AG09319 (cell line): ENCODE results near the gene MRPL55.
A peak's percentile ranks its signal among the peaks of the same experiment; 100 is the strongest.

ENCODE experiments used
- DNase-seq: peaks from one replicate; pipeline ENCODE4 v3.0.0-alpha.2; 2010; ENCODE audit warnings: low read depth; ENCODE audit errors: extremely low read depth
- TF ChIP-seq, protein P1 (sequence below): IDR thresholded peaks from 2 replicates; pipeline ENCODE4 v1.5.1; 2011; ENCODE audit warnings: low read depth, mild to moderate bottlenecking, inconsistent platforms, low read length, moderate library complexity

The MRPL55 gene

DNA sequence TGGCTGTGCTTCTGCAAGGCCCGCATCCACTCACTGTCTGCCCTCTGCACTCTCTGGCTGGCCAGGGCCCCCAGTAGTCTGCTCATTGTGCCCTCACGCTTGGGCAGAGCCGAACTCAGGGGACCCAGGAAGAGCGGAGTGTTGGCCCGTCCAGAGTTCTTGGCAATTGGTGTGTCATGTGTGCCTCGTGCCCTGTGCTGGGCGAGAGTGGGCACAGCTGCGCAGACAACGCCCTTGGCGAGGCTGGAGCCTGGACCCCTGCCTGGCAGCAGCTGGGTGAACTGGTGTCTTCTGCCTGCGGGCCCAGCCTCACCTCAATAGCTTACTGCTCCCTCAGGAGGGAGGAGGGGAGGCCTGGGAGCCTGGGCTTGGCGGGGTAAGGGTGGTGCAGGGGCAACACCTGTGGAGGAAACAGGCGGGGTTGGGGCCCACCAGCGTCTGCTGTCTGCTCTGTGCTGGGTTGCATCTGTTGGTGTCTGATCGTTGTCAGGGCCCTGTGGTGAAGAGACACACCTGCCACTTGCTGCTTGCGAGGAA lies 33.1 kb upstream of the MRPL55 start:
- TF ChIP-seq, protein P1, sequence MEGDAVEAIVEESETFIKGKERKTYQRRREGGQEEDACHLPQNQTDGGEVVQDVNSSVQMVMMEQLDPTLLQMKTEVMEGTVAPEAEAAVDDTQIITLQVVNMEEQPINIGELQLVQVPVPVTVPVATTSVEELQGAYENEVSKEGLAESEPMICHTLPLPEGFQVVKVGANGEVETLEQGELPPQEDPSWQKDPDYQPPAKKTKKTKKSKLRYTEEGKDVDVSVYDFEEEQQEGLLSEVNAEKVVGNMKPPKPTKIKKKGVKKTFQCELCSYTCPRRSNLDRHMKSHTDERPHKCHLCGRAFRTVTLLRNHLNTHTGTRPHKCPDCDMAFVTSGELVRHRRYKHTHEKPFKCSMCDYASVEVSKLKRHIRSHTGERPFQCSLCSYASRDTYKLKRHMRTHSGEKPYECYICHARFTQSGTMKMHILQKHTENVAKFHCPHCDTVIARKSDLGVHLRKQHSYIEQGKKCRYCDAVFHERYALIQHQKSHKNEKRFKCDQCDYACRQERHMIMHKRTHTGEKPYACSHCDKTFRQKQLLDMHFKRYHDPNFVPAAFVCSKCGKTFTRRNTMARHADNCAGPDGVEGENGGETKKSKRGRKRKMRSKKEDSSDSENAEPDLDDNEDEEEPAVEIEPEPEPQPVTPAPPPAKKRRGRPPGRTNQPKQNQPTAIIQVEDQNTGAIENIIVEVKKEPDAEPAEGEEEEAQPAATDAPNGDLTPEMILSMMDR = no peak
- no peak for DNase-seq

DNA sequence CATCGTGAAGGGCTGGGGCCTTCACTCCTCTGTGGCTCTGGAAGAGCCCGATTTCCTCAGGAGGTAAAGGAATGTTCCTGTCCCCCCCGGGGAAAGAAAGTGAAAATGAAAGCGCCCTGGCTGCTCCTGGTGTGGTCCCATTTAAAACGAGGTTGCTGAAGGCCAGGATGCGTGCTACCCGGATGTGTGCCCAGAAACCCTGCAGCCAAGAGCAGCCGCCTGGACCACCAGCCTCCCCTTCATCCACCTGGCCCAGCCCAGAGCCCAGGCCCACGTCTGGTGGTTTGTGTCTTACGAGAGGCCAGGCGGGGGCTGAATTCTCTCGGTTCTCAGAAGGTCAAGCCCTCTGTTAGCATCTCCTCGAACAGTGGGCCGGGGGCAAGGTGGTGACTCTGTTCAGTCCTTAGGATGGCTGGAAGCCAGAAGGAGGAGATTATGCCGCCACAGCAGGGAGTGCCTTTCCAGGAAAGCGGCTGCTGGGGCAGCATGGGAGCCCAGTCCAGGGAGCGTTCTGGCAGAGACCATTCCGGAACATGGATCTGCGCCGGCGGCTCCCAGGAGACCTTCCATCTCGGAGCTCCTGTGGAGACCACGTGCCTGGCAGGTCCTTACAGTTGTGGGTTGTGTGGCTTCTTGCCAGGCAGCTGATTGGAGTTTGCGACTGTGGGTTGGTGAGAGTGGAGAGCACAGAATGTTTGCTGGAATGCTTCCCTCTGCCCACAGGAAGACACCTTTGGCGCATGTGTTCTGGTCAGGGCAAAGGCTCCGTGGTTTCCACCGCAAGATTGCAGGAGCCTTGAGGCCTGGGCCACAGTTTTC lies 32.3 kb upstream of the MRPL55 start:
- DNase-seq = no peak
- TF ChIP-seq, protein P1 = no peak

DNA sequence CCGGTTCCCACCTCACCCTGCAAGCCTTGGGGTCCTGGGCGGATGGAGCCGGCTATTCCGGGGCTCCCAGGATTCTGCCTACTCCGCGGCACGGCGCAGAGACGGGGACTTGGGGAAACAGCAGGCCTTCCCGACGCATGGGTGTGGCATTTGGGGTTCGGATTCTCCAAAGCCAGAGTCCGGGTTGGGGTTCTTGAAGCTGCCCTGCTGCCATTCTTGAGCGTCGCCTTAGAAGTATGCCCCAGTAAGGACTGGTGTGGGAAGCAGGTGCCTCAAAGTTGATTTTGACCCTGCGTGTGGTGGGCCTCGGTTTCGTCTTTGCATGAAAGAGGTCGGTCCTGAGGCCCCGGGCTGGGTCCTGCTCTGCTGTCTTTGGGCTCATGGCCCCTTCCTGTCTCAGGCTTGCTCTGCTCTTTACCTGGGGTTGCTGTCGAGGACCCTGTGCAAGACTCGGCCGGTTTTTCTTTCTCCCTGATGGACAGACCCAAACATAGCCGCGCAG lies 31.7 kb upstream of the MRPL55 start:
- TF ChIP-seq, protein P1 = no peak
- no peak for DNase-seq

DNA sequence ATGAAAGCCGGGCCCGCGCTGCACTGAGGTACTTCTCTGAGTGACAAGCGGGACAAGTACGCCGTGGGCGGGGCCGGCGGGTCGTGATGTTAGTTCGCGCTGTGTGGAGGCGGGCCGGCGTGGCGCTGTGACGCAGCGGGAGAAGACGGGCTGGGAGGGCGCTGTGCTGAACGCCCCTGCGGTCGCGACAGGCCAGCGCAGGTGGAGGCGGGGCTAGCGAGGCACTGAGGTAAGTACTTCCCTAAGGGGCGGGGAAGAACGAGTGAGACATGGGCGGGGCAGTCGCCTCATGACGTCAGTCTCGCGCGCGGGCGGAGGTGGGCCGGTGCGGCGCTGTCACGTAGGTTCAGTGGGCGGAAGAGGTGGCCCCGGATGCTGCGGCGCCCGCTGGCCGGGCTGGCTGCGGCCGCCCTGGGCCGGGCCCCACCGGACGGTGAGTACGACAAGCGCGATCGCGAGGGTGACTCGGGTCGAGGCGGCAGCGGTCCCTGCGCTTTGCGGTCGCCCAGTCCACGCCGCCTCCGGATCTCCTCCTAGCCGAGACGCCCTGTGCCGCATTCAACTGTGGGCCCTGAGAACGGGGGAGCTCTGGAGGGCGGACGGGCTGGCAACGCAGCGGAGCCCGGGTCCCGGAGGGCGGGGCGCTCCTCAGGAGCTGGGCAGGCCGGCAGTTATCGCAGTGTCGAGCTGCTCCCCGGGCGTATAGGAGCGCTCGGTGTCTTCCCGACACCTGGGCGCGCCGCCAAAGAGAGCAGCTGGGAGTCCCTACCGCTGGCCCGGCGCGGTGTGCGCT lies 31.0 kb upstream of the MRPL55 start, which contains the start of gene GUK1:
Gene GUK1, plus strand, starts transcription at position 349 of the 793 bp plus-strand sequence. Its CDS starts 24 bp downstream, at position 373.
- TF ChIP-seq, protein P1 = no peak; the same call in 1 of the 2 replicates
- DNase-seq = peak; percentile 98

DNA sequence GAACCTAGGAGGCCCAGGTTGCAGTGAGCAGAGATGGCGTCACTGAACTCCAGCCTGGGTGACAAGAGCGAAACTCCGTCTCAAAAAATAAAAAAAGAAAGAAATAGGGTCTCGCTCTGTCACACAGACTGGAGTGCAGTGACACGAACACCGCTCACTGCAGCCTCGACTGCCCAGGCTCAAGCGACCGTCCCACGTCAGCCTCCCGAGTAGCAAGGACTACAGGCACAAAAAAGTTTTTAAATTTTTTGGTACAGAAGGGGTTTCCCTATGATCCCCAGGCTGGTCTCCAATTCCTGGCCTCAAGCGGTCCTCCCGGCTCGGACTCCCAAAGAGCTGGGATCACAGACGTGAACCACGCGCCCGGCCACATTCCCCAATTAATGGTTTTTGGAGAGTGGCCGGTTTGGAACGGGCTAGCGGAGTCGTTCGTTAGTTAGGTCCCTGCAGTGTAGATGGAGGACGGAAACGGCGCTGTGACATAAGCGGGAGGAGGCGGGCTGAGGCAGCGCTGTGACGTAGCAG lies 30.4 kb upstream of the MRPL55 start:
- no peak for DNase-seq
- TF ChIP-seq, protein P1 = no peak

DNA sequence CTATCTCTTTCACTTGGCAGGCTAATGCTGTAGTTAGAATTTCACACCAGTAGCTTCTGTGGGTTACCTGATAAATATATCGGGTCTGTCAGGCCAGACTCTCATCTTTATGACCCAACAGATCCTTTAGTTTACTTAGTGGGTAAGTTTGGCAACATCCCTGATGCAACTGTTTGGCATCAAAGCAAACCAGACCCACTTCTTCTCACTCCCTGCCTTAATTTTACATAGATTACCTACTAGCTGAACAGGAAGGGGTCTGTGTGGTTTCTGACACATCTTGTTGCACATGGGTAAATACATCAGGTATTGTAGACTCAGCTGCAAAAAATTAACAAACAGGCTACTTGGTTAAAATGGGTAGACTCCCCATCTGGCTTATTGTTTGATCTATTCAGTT lies 27.8 kb upstream of the MRPL55 start:
- DNase-seq = no peak
- TF ChIP-seq, protein P1 = no peak

DNA sequence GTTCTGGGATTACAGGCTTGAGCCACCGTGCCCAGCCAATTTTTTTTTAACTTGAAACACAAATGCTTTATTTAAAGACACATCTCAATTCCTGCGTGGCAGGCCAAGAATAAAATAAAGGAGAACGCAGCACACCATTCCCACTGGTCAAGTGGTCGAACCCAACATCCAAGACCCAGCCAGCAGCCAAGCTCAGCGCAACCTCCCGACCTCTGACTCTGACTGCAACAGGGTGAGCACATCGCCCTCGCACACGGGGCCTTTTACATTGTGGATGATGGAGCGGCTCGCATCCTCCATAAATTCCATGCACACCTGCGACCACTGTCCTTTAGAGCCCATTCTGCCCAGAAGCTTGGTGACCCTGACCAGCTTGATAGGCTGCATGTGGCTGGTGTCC lies 25.5 kb upstream of the MRPL55 start:
- TF ChIP-seq, protein P1 = no peak
- DNase-seq = no peak
